ENCODE measurements around the gene SYNDIG1L.

DNA sequence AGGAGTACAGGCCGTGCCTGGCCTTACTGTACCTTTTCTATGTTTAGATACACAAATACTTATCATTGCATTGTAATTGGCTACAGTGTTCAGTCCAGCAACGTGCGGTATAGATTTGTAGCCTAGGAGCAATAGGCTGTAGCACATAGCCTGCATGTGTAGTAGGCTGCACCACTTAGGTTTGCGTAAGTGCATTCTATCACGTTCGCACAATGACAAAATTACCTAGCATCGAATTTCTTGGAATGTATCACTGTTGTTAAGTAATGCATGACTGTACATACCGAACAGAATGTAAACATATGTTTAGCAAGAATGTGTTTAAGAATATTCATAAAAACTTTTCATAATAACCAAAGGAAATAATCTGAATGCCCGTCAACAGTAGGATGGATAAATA is 45.8 kb downstream of the SYNDIG1L start:
- TF ChIP-seq ADNP (CRISPR knock-in tag; IDR thresholded peaks at IDR 0.05): no peak
- TF ChIP-seq HBP1 (CRISPR knock-in tag; IDR thresholded peaks at IDR 0.05; ENCODE audit: low read depth): no peak
- TF ChIP-seq, protein P1, sequence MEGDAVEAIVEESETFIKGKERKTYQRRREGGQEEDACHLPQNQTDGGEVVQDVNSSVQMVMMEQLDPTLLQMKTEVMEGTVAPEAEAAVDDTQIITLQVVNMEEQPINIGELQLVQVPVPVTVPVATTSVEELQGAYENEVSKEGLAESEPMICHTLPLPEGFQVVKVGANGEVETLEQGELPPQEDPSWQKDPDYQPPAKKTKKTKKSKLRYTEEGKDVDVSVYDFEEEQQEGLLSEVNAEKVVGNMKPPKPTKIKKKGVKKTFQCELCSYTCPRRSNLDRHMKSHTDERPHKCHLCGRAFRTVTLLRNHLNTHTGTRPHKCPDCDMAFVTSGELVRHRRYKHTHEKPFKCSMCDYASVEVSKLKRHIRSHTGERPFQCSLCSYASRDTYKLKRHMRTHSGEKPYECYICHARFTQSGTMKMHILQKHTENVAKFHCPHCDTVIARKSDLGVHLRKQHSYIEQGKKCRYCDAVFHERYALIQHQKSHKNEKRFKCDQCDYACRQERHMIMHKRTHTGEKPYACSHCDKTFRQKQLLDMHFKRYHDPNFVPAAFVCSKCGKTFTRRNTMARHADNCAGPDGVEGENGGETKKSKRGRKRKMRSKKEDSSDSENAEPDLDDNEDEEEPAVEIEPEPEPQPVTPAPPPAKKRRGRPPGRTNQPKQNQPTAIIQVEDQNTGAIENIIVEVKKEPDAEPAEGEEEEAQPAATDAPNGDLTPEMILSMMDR (CRISPR knock-in tag; IDR thresholded peaks at IDR 0.05): no peak
- TF ChIP-seq, protein P2, sequence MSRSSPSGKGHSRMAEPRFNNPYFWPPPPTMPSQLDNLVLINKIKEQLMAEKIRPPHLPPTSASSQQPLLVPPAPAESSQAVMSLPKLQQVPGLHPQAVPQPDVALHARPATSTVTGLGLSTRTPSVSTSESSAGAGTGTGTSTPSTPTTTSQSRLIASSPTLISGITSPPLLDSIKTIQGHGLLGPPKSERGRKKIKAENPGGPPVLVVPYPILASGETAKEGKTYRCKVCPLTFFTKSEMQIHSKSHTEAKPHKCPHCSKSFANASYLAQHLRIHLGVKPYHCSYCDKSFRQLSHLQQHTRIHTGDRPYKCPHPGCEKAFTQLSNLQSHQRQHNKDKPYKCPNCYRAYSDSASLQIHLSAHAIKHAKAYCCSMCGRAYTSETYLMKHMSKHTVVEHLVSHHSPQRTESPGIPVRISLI (CRISPR knock-in tag; IDR thresholded peaks at IDR 0.05; ENCODE audit: borderline replicate concordance): no peak
- TF ChIP-seq, protein P3, sequence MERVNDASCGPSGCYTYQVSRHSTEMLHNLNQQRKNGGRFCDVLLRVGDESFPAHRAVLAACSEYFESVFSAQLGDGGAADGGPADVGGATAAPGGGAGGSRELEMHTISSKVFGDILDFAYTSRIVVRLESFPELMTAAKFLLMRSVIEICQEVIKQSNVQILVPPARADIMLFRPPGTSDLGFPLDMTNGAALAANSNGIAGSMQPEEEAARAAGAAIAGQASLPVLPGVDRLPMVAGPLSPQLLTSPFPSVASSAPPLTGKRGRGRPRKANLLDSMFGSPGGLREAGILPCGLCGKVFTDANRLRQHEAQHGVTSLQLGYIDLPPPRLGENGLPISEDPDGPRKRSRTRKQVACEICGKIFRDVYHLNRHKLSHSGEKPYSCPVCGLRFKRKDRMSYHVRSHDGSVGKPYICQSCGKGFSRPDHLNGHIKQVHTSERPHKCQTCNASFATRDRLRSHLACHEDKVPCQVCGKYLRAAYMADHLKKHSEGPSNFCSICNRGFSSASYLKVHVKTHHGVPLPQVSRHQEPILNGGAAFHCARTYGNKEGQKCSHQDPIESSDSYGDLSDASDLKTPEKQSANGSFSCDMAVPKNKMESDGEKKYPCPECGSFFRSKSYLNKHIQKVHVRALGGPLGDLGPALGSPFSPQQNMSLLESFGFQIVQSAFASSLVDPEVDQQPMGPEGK (CRISPR knock-in tag; IDR thresholded peaks at IDR 0.05): no peak
- no peak for TF ChIP-seq KAT7 (CRISPR knock-in tag; IDR thresholded peaks at IDR 0.05; ENCODE audit: borderline replicate concordance)
- no peak for TF ChIP-seq SRF (IDR thresholded peaks at IDR 0.05; ENCODE audit: low read depth, low read length)
- TF ChIP-seq GABPA (IDR thresholded peaks at IDR 0.05; ENCODE audit: low read depth, low read length): no peak
- TF ChIP-seq GABPA (CRISPR knock-in tag; IDR thresholded peaks at IDR 0.05; ENCODE audit: low read depth): no peak
- no peak for TF ChIP-seq ZNF549 (CRISPR knock-in tag; IDR thresholded peaks at IDR 0.05)
- no peak for TF ChIP-seq POLR2A (IDR thresholded peaks at IDR 0.05; ENCODE audit: insufficient read depth in 1 of 2, low read depth in 2 of 2, low read length in 2 of 2)
- TF ChIP-seq ZBTB8A (CRISPR knock-in tag; IDR thresholded peaks at IDR 0.05; ENCODE audit: borderline replicate concordance, low read depth): no peak
- TF ChIP-seq TAF1 (CRISPR knock-in tag; IDR thresholded peaks at IDR 0.05): no peak
- TF ChIP-seq HMGXB4 (CRISPR knock-in tag; IDR thresholded peaks at IDR 0.05; ENCODE audit: borderline replicate concordance in 1 of 2, low read depth in 1 of 2): no peak
- no peak for TF ChIP-seq EZH2 (conservative IDR thresholded peaks at IDR 0.05; ENCODE audit: low read depth, low read length)
